Parathyroid adenoma (tissue), 2 donors: ENCODE data around the gene RXFP2.

Experiments
- H2AFZ ChIP-seq: fragments of 300-600 bp; sonication (generic); one replicate; pipeline ENCODE4 v1.7.0; 2017; ENCODE audit warnings: antibody characterized with exemption, mild to moderate bottlenecking
- H3K27ac ChIP-seq: fragments of 300-600 bp; sonication (generic); one replicate; pipeline ENCODE4 v1.7.0; 2017
- H3K27me3 ChIP-seq: fragments of 300-600 bp; sonication (generic); one replicate; pipeline ENCODE4 v1.7.0; 2017; ENCODE audit warnings: low read length; ENCODE audit not compliant: control insufficient read depth, insufficient read depth
- H3K36me3 ChIP-seq: fragments of 300-600 bp; sonication (generic); one replicate; pipeline ENCODE4 v1.7.0; 2017; ENCODE audit warnings: low read length; ENCODE audit not compliant: control insufficient read depth, insufficient read depth
- H3K4me1 ChIP-seq: fragments of 300-600 bp; sonication (generic); one replicate; pipeline ENCODE4 v1.7.0; 2017; ENCODE audit warnings: control low read depth
- H3K4me2 ChIP-seq: fragments of 300-600 bp; sonication (generic); one replicate; pipeline ENCODE4 v1.7.0; 2017; ENCODE audit warnings: low read length
- H3K4me3 ChIP-seq: fragments of 300-600 bp; sonication (generic); one replicate; pipeline ENCODE4 v1.7.0; 2017; ENCODE audit warnings: low read depth, low read length
- H3K79me2 ChIP-seq: fragments of 300-600 bp; sonication (generic); one replicate; pipeline ENCODE4 v1.7.0; 2017; ENCODE audit warnings: control low read depth
- H3K9ac ChIP-seq: fragments of 300-600 bp; sonication (generic); one replicate; pipeline ENCODE4 v1.7.0; 2017; ENCODE audit warnings: mild to moderate bottlenecking
- H3K9me3 ChIP-seq: fragments of 300-600 bp; sonication (generic); one replicate; pipeline ENCODE4 v1.7.0; 2017; ENCODE audit warnings: low read length; ENCODE audit not compliant: control insufficient read depth
- CTCF ChIP-seq: fragments of 300-600 bp; sonication (generic); IDR thresholded peaks from one replicate; pipeline ENCODE4 v1.7.0; 2017; ENCODE audit warnings: antibody characterized with exemption, mild to moderate bottlenecking
- donor health status: primary hyperparathyroidism.

The RXFP2 gene

GRCh38 chr13:31739226-31739625, at the start of gene RXFP2:
Gene RXFP2, plus strand, starts transcription at chr13:31739526. Its CDS starts 87 bp downstream, at chr13:31739613.
- H3K27me3 ChIP-seq, result no peaks in the 10 kb centered on the region
- H3K9ac ChIP-seq, result no peak within 1 kb of the TSS
- H3K4me1 ChIP-seq, result no peaks in the 10 kb centered on the region
- H2AFZ ChIP-seq, result no peak within 1 kb of the TSS
- H3K4me2 ChIP-seq, result no peak within 1 kb of the TSS
- TF ChIP-seq CTCF, result no peak
- H3K9me3 ChIP-seq, result no peaks in the 10 kb centered on the region
- H3K36me3 ChIP-seq, result no peaks in the 10 kb centered on the region
- H3K4me3 ChIP-seq, result no peak within 1 kb of the TSS
- H3K79me2 ChIP-seq, result no peaks in the 10 kb centered on the region
- H3K27ac ChIP-seq, result no peak within 1 kb of the TSS

- H3K9ac ChIP-seq, result no peak overlapping the region
- no peaks in the 10 kb centered on the region for H3K79me2 ChIP-seq
- H3K9me3 ChIP-seq, result no peaks in the 10 kb centered on the region
- no peaks in the 10 kb centered on the region for H3K4me1 ChIP-seq
- no peak overlapping the region for H3K4me3 ChIP-seq
- H3K4me2 ChIP-seq, result no peak overlapping the region
- H3K36me3 ChIP-seq, result no peaks in the 10 kb centered on the region
- no peaks in the 10 kb centered on the region for H3K27me3 ChIP-seq
- no peak overlapping the region for H2AFZ ChIP-seq
- H3K27ac ChIP-seq, result no peak overlapping the region
- TF ChIP-seq CTCF, result no peak
These were observed 42.0 kb upstream of the RXFP2 start for GRCh38 chr13:31697290-31697689.

GRCh38 chr13:31699650-31700049, 39.7 kb upstream of the RXFP2 start:
- no peaks in the 10 kb centered on the region for H3K27me3 ChIP-seq
- no peak overlapping the region for H3K9ac ChIP-seq
- no peaks in the 10 kb centered on the region for H3K36me3 ChIP-seq
- H3K27ac ChIP-seq, result no peak overlapping the region
- H3K79me2 ChIP-seq, result no peaks in the 10 kb centered on the region
- peak overlapping the region; percentile 73 for H2AFZ ChIP-seq
- H3K9me3 ChIP-seq, result no peaks in the 10 kb centered on the region
- TF ChIP-seq CTCF, result peak; percentile 35
- H3K4me1 ChIP-seq, result no peaks in the 10 kb centered on the region
- no peak overlapping the region for H3K4me2 ChIP-seq
- no peak overlapping the region for H3K4me3 ChIP-seq

GRCh38 chr13:31703780-31704179, 35.5 kb upstream of the RXFP2 start:
- Histone ChIP-seq H3K4me1 (no peaks in the 10 kb centered on the region), H3K9me3 (no peaks in the 10 kb centered on the region), H3K27me3 (no peaks in the 10 kb centered on the region), H3K4me2 (no peak overlapping the region), H3K27ac (no peak overlapping the region), H3K36me3 (no peaks in the 10 kb centered on the region), H3K9ac (no peak overlapping the region), H2AFZ (no peak overlapping the region), H3K4me3 (no peak overlapping the region), H3K79me2 (no peaks in the 10 kb centered on the region)
- no peak for TF ChIP-seq CTCF

GRCh38 chr13:31706105-31706504, 33.2 kb upstream of the RXFP2 start:
- TF ChIP-seq CTCF, result no peak
- Histone ChIP-seq H3K9me3 (no peaks in the 10 kb centered on the region), H3K27me3 (no peaks in the 10 kb centered on the region), H3K79me2 (no peaks in the 10 kb centered on the region), H3K36me3 (no peaks in the 10 kb centered on the region), H3K27ac (no peak overlapping the region), H3K4me3 (no peak overlapping the region), H3K9ac (no peak overlapping the region), H2AFZ (no peak overlapping the region), H3K4me2 (no peak overlapping the region), H3K4me1 (no peaks in the 10 kb centered on the region)
